Fibroblast of skin of scalp (primary cell): Measurements from ENCODE around the gene KRT80.

Experiments used
- DNase-seq: peaks from one replicate; pipeline ENCODE4 v3.0.0-alpha.2; 2013

The KRT80 gene

DNA sequence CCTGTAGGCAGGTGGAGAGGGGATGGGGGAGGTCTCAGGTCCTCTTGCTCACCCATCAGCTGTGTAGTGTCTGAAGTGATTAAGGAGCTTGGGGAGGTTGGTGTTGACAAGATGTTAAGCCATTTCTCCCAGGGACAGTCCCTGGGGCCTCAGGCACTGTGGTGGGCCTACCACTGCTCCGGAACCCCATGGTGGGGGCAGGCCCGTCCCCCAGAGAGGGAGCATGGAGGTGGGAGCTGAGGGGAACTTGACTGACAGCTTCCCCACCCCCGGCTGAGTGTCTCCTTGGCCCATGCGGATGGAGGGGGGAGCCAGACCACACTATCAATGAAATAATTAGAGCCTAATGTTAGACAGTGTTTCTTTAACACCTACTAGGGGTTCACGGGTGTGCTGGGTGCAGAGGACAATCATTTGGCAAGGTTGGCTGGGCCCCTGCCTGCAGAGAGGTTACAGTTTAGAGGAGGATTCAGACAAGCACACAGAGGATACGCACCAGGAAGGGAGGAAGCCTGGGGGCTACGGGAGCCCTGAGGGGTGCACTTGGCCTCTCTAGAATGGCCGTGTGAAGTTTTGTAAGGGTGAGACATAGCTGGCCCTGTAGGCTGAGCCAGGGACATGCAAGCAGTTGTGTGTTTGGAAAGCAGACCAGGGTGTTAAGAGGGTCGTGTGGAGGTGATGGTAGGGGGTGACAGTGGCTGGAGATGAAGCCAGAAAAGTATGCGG is 19.3 kb upstream of the KRT80 start:
- no peak for DNase-seq

DNA sequence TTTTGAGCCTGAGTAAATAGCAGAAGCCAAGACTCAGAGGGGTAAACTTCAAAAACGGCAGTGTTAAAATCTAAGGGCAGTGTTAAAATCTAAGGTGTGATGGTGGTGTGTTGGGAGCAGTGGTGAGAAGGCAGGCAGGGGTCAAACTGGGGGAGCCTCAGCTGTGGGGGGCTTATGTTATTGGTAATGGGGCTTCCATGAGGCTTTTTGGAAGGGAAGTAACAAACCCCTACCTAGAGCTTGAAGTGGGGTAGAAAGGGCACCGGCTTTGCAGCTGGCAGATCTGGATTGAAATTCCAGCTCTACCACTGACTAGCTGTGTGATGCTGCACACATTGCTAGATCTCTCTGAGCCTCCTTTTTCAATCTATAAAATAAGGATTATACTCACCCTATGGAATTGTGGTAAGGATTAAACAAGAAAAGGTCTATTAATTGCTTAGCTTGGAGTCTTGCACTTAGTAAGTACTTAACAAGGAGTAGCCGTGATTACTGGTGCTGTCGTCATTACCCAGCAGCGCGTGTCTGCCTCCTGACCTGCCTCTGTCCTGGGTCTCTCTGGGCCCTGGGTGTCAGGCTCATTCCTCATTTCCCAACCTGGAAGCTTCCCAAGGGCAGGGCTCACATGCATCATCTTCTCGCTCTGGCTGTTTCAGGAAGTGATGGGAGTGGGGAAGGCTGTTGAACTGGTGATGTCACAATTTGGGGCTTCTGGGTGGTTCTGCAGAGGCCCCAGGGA is 18.5 kb upstream of the KRT80 start:
- peak; percentile 80 for DNase-seq

DNA sequence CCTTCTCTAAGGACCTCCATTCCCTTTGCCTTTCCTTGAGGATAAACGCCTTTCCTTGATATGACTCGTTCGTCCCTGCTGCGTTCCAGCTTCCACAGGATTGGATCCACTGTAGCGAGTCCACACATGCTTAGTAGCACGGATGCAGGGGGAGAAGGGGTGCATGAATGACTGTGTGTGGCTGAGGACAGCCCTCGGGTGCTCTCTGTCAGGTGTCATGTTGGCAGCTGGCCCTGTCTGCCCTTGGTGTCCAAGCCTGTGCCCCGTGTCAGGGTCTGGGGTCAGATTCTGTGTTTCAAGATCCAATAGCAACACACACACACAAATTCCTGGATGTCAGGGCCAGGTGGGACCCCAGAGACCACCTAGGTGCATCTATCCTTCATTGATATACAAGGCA is 17.5 kb upstream of the KRT80 start:
- no peak for DNase-seq

DNA sequence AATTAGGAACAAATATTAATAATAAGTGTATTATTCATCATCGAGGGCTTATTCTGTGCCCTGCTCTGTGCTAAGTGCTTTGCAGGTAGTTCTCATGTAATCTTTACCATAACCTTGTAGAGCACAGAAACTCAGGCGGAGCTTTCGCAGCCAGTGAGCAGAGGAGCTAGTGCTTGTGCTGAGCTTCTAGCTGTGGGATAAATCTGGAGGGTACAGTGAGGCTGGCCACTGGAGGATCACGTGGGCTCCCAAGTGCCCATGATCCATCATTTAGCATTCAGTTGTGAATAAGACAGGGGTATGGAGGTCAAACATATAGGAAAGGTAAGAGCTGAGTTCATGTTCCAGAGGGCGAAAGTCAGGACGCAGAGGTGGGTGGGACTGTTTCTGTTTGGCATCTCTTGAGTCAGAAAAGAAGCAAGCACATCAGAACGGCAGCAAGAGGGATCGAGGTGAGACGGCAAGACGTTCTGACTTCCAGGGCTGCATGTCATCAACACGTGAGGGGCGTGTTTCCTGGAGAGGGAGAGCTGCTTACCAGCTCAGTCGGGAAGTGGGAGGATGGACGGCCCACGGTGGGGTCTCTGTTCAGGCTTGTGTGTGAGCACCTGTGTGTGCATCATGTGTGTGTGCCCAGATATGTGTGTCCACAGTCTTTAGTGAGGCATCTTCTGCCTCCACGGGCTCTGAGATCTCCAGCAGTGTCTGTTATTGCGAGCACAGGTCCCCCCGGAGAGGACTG is 16.8 kb upstream of the KRT80 start:
- no peak for DNase-seq

DNA sequence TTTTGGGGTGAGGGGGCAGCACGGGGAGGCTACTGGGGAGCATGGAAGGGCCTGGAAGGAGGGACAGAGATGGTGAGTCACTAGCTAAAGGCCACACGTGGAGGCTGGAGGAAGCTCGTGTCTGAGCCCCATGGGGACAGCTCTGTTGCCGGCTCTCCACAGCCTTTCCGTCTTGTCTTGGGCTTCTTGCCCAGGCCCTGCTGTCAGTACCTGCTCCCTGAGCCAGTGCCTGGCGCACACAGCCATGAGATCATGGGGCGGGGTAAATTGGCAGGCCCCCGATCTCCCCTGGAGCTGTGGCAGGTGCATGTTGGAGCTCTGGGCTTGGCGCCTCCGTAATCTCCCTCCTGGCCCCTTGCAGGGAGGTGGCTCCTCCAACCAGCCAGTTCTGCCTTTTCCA is 16.1 kb upstream of the KRT80 start:
- peak; percentile 80 for DNase-seq

DNA sequence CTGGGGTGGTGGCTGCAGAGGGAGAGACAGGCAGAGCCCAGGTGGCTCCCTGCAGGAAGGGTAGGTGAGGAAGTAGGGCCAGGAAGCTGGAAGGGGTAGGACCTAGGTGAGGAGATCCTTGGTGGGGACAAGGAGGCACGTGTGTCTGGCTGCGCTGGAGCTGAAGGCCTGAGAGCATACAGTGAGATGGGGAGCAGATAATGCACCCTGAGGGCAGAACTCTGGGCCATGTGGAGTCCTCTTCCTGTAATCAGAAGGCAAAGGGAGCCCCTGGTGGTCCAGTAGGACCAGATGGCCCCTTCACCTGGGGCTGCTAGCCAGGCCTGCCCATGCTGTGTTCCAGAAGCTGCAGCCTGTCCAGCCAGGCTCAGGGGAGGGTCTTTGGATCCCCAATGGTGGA is 15.3 kb upstream of the KRT80 start:
- DNase-seq, result no peak

DNA sequence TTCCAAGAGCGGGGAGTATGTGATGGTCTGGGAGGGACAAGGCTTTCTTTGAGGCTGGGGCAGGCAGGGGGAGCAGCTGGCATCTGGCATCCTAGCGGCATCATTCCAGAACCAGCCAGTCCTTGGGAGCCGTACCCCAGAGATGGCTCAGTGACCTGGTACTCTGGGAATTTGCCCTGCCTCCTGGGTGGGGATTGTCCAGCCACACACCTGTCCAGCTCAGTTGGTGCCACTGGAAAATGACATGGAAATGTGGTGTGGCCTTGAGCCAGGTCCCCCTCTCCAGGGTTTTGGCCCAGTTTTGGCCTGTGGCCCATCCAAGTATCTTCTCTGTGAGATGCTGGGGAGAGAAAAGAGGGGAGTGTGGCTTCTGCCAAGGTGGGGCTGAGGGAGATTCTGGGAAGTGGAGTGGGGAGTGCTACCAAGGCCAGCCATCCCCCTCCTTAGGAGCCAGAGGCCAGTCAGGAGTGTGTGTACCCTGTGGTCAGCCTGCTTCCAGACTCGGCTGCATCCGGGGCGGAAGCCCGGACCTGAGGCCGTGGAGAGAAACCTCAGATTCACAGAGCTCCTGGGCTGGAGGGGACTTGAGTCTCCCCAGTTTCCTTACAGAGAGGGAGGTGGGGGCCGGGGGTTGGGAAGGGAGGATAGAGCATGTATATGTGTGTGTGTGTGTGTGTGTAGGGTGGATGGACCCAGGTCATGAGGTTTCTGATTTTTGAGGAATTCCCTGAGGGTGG is 14.7 kb upstream of the KRT80 start:
- no peak for DNase-seq

DNA sequence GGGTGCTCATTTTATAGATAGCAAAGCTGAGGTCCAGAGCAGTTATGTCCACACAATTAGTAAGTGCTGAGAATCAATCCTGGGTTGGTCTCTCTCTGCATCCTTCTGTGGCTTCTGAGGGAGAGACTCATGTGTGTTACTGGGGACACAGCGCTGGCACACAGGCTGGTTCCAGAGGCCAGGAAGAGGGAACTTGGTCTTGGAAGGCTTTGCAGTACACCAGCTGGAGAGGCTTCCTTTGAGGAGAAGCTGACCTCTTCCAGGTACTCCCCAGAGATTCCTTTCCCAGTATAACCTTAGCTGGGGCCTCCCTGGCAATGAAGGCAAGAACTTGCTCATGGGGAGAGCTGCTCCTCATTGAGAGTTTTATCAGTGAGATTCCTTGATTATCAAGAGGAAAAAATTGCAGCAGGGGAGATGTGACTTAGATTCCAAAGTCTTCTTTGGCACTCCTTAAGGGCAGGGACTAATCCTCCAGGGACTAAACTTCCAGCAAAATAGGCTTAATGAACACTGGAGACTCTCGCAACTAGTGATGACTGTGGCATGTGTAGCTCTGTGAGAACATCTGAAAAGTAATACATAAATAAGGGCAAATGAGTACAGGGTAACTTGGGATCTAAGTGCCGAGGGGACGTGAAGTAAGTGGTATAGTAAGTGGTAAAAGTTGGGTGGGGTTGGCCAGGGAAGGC is 13.9 kb upstream of the KRT80 start:
- DNase-seq, result peak; percentile 45

DNA sequence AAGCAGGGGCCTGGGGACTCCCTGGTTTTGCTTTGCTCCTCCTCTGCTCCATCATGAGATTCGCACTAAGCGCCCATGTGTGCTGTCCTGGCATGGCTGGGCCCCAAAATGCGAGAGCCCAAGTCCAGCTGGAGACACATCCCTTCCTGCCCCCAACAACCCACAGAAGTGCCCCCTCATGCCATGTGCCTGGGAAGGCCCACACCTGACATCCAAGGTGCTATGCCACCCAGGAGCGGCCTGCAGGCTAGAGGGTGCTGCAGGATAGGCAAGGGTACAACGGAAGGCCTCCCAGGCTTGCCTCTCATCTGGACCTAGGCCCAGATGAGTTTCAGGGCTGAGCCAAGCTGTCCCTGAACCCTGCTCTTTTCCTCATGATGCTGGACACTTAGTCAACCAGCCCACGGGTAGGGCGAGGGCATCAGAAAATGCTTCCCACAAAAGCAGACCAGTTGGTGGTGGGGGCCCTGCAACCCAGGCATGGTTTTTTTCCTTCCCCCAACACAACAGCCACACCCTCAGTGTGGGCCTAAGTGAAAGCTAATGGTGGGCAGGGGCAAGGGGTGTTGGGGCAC is 13.2 kb upstream of the KRT80 start:
- DNase-seq, result no peak

DNA sequence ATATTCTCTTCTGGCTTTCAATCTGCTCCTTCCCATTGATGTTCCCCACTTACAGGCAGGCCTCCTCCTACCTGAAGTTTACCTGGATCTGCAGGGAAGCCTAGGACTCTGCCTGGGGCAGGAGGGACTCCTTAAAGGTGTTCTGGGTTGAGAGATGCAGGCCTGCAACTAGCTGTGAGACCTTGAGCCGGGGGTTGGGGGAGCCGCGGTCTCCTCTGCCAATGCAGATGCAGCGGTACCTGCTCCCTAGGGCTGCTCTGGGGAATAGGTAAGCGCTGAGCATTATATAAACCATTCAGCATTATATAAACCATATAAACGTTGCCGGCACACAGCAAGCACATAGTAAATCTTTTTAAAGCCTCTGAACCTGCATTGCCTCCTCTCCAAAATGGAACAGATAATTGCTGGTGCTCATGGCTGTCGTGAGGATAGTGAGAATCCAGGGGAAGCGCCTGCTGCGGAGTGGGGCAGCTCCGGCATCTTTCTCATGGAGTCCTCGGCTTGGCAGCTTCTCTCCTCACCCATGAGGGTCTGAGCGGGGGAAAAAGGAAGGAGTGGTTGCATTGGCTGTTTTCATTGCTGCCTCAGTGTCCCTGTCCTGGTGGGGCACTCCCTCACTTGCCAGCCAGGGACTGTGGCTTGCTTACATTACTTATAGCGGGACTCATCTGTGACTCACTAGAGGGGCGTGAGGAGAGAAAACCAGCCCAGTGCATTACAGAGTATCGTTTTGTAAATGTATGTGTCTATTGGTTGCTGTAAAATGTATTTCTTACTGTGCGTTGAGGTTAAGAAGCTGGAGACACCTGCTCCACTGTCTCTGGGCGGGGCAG is 12.5 kb upstream of the KRT80 start:
- peak; percentile 73 for DNase-seq

DNA sequence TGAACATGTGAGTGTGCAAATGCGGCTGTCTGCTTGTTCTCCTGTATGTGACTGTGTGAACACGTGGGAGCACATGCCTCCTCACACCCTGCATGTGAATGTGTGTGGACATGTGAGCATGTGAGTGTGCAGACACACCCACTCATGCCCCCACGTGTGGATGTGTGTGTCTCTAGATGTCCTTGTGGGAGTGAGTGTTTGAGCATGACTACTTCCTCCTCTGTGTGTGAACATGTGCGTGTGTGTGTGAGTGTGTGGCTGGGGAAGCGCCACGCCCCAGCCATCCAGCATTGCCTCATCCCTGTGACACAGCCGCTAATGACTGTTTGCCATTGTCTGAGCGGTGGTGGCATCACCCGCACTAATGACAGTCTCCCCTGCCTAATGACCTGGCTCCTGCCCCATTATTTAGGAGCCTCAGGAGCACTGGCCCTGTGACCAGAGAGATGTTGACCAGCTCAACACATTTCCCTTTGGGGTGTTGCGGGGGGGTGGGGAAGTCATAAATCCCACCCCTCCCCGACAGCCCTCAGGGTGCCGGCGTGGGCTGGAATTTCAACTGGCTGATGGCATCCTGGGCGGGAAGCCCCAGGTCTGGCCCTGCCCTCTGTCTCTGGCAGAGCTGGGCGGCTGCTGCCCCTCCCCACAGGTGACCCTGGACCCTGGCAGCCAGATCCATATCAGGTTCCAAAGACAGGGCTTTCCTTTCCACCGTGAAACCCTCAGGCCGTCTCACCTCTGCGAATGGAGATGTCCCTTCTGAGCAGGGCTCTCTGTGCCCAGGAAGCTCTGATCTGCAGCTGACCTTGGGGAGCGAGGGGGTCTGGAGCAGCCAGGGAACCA is 11.5 kb upstream of the KRT80 start:
- DNase-seq, result peak; percentile 92

DNA sequence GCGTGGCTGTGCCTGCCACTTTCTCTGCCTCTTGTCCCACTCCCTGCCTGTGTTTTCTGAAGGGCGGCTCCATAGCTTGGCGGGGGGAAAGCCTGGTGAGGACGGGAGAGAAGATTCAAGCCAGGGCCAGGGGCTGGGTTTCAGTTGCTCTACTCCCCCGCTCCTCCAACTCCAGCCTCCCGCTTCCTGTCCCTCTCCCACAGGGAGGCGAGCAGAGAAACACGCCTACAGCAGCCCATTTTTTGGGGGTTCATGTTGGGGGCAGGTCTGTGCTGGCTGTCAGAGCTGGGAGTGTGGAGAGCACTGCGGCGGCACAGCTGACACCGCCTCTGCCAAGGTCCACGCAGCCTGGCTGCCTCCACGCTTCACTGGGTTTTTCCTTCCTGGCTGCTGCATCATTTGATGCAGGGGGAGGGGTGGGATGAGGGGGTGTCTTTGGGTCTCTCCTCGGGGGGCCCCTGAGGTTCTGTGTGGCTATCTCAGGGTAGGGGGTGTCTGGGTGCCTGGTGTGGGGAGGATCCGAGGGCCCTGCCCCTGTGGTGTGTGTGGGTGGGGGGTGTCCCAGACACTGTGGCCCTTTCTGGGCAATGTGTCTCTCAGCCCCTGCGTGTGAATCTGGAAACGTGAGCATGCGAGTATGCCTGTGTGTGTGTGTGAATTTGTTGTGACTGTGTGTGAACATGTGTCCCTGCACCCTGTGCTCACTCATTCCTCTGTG is 10.7 kb upstream of the KRT80 start:
- DNase-seq, result peak; percentile 66

DNA sequence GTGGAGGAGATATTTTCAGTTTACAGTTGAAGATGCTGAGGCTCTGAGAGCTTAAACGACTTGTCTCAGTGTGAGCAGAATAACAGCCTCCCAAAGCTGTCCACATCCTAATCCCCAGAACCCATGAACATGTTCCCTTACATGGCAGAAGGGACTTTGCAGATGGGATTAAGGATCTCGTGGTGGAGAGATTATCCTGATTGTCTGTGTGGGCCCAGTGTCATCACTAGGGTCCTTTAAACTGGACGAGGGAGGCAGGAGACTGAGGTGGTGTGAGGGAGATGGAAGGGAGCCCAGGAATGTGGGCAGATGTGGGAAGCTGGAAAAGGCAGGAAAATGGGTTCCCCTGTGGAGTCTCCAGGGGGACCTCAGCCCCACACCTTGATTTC is 9.6 kb upstream of the KRT80 start:
- no peak for DNase-seq

DNA sequence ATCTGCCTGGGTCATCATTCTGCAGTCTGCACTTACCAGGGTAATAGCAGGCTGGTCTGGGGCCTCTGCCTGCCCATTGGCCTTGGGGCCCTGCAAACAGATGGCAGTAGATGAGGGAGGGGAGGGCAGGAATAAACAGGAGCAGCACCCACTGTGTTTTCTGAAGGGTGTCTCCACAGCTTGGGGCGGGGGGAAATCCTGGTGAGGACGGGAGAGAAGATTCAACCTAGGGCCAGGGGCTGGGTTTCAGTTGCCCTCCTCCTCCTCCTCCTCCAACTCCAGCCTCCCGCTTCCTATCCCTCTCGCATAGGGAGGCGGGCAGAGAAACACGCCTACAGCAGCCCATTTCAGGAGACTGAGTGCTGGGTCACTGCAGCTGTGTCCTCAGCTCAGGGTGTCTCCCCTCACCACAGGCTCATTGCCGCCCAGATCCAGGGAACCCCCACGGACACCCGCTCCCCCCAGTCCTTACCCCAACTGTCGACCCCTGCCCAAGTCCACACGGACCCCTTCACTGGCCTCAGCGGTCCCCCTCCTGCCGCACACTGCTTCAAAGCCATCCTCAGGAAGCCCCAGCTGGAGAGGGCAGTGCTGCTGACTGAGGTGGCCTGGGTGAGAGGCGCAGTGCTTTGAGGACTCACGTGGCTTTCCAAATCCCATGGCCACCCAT is 9.1 kb upstream of the KRT80 start:
- no peak for DNase-seq

DNA sequence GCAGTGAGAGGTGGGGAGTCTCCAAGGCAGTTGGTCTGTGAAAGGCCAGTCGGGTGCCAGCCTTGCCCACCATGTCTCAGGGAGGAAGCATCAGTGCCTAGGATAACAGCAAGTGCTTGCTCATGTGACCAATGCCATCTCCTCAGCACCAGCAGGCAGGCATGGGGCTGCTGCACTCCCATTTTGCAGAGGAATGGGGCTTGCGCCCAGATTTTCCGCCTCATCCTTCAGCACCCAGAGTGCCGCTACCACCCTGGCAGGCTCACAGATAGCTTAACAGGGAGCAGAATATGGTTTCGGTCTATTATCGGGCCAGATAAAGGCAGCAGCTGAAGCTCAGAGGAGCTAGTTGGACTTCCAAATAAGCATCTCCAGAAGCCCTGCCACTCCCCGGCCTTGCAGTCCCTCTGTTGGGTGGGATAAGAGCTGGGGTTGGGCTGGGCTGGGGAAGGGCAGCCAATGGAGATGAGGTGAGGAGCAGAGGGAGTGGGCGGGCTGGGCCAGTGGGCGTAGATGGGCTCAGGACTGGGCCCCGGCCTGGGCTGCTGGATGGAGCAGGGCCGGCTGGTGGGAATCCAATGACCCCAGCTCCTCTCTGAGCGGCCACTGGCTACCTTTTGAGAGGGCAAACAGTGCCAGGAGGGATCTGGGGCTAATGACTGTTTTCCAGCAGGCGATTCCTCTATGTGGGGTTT is 8.4 kb upstream of the KRT80 start:
- DNase-seq, result no peak

DNA sequence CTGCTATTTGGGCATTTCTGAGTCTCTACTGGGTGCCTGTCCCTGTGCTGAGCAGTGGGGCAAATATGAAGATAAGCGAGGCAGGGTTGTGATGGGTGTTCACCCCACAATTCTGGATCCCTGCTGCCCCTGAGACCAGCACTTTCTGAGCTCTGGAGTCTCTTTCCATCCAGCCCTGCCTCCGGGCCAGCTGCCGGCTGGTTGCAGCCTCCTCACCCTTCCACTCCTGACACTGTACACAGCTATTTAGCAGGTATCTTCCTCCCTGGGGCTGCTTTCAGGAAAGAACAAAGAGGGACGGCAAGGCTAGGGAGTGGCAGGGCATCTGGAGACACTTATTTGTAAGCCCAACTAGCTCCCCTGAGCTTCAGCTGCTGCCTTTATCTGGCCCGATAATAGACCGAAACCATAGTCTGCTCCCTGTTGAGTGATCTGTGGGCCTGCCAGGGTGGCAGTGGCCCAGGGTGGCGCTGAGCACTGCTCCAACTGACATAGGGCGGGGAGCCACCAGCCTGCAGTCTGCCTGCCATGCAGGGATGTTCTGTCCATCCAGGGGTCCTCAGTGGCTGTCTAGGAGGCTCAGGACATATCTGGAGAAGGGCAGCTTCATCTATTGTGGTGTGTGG is 7.6 kb upstream of the KRT80 start:
- no peak for DNase-seq

DNA sequence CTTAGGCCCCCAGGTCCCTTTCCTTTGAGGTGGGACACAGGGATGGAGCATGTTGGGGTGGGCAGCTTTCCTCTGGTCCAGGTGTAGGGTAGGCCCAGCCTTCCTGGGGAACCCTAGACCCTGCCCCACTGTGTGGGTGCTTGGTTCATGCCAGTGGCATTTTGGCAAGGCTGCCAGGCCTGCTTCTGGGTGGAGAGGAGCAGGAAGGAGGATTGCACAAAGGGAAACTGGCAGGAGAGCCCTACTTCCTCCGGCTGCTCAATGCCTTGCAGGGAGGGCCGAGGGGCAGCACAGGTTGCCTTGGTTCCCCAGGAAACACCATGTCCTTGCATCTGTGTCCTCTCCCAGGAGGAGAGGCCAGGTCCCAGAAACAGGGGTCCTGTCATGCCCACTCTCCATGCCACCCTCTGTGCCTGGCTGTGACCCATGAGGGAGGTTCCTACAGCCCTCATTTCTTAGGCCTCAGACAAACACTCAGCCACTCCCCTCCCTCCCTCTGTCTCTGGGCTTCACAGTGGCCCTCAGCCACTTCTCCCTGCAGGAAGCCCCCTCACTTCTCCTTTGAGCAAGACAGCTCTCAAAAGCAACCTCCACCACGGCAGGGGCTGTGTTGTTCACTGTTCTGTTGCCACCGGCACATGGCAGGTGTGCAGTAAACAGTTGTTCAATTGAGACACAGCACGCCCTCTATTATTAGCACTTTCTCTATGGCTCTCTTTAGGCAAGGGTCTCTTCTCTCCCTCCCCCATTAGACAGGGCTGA is 6.8 kb upstream of the KRT80 start:
- no peak for DNase-seq
